ENCODE measurements around the gene FBXO28.

The FBXO28 gene

DNA sequence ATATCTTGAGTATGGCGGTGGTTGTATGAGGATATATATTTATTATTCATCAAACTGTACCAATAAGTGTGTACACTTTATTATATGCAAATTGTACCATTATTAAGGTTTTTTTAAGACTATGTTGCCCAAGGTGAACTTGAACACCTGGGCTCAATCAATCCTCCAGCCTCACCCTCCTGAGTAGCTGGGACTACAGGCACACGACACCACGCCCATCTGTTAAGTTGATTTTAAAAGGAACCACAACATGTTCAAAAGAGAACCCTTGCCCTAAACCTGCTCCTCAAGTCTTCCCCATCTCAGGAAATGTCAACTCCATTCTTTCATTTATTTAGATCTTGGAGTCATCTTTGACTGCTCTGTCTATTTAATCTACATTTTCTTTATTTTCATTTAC is 24.3 kb upstream of the FBXO28 start:
- TF ChIP-seq CTCF (IDR thresholded peaks at IDR 0.05), result no peak
- Histone ChIP-seq H3K4me3 (ENCODE audit: low read depth in 1 of 2, low read length in 1 of 2) (no peak overlapping the region), H3K27me3 (no peaks in the 10 kb centered on the region), H3K4me1 (ENCODE audit: control insufficient read depth in 1 of 2, insufficient read depth in 1 of 2, low read depth in 1 of 2, low read length in 1 of 2) (no peaks in the 10 kb centered on the region), H3K36me3 (no peaks in the 10 kb centered on the region), H3K9me3 (no peaks in the 10 kb centered on the region), H3K27ac (no peak overlapping the region)

GRCh38 chr1:224090116-224090515 is 23.8 kb upstream of the FBXO28 start:
- Histone ChIP-seq H3K27ac (no peak overlapping the region), H3K36me3 (no peaks in the 10 kb centered on the region), H3K9me3 (no peaks in the 10 kb centered on the region), H3K27me3 (no peaks in the 10 kb centered on the region), H3K4me3 (ENCODE audit: low read depth in 1 of 2, low read length in 1 of 2) (no peak overlapping the region), H3K4me1 (ENCODE audit: control insufficient read depth in 1 of 2, insufficient read depth in 1 of 2, low read depth in 1 of 2, low read length in 1 of 2) (no peaks in the 10 kb centered on the region)
- no peak for TF ChIP-seq CTCF (IDR thresholded peaks at IDR 0.05)

DNA sequence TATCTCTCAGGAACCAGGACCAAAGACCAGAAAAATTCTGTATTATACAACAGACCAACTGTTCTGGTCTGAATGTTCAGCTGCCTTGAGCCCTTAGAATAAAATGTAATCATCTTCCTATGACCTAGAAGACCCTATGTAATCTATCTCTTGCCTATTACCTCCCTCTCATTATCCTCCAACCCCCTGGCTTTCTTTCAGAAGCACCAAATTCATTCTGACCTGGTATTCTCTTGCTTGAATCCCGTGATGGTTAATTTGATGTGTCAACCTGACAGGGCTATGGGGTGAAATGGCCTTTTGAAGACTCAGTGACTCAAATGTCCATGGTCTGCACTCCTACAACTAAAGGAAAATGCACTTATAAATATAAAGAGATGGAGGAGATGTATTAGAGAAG is 21.8 kb upstream of the FBXO28 start:
- TF ChIP-seq CTCF (IDR thresholded peaks at IDR 0.05), result no peak
- Histone ChIP-seq H3K9me3 (no peaks in the 10 kb centered on the region), H3K27ac (no peak overlapping the region), H3K4me3 (ENCODE audit: low read depth in 1 of 2, low read length in 1 of 2) (no peak overlapping the region), H3K27me3 (peaks cover 13% of the 10 kb centered on the region), H3K36me3 (no peaks in the 10 kb centered on the region), H3K4me1 (ENCODE audit: control insufficient read depth in 1 of 2, insufficient read depth in 1 of 2, low read depth in 1 of 2, low read length in 1 of 2) (no peaks in the 10 kb centered on the region)

GRCh38 chr1:224092601-224093000 is 21.3 kb upstream of the FBXO28 start:
- peaks cover 13% of the 10 kb centered on the region for H3K27me3 ChIP-seq
- no peak overlapping the region for H3K27ac ChIP-seq
- no peak overlapping the region for H3K4me3 ChIP-seq (ENCODE audit: low read depth in 1 of 2, low read length in 1 of 2)
- H3K9me3 ChIP-seq, result no peaks in the 10 kb centered on the region
- TF ChIP-seq CTCF (IDR thresholded peaks at IDR 0.05), result no peak
- H3K4me1 ChIP-seq (ENCODE audit: control insufficient read depth in 1 of 2, insufficient read depth in 1 of 2, low read depth in 1 of 2, low read length in 1 of 2), result no peaks in the 10 kb centered on the region
- H3K36me3 ChIP-seq, result no peaks in the 10 kb centered on the region

DNA sequence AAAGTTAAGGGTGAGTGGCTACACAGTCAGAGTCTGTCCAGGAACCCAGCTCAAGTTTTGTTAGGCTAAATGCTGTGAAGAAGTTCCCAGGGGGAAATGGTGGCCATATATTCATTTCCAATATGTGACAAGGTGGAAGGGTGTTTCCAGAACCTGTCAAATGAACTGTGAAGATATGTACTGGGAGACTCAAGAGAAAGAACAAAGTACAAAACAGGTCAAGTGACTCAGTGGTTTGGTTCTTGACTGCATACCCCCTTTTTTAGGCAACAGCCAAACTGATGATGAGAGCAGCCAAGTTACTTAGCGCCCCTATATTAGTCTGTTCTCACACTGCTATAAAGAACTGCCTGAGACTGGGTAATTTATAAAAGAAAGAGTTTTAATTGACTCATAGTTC is 18.6 kb upstream of the FBXO28 start:
- H3K9me3 ChIP-seq, result no peaks in the 10 kb centered on the region
- no peaks in the 10 kb centered on the region for H3K36me3 ChIP-seq
- no peak overlapping the region for H3K27ac ChIP-seq
- no peak overlapping the region for H3K4me3 ChIP-seq (ENCODE audit: low read depth in 1 of 2, low read length in 1 of 2)
- TF ChIP-seq CTCF (IDR thresholded peaks at IDR 0.05), result no peak
- peaks cover 13% of the 10 kb centered on the region for H3K27me3 ChIP-seq
- H3K4me1 ChIP-seq (ENCODE audit: control insufficient read depth in 1 of 2, insufficient read depth in 1 of 2, low read depth in 1 of 2, low read length in 1 of 2), result no peaks in the 10 kb centered on the region

- TF ChIP-seq CTCF (IDR thresholded peaks at IDR 0.05), result no peak
- Histone ChIP-seq H3K36me3 (no peaks in the 10 kb centered on the region), H3K27me3 (peaks cover 13% of the 10 kb centered on the region)
Observed at GRCh38 chr1:224095867-224096266, 18.0 kb upstream of the FBXO28 start.

More at GRCh38 chr1:224095867-224096266, 18.0 kb upstream of the FBXO28 start:
- no peaks in the 10 kb centered on the region for H3K4me1 ChIP-seq (ENCODE audit: control insufficient read depth in 1 of 2, insufficient read depth in 1 of 2, low read depth in 1 of 2, low read length in 1 of 2)
- H3K27ac ChIP-seq, result no peak overlapping the region
- no peaks in the 10 kb centered on the region for H3K9me3 ChIP-seq
- H3K4me3 ChIP-seq (ENCODE audit: low read depth in 1 of 2, low read length in 1 of 2), result no peak overlapping the region

Data from neutrophil (primary cell).